Neural progenitor cell (in vitro differentiated cells): ENCODE measurements around the gene LRRC53.

ENCODE experiments used
- EZH2phosphoT487 ChIP-seq: fragments of 200-600 bp; sonication (generic); IDR thresholded peaks from 2 replicates; pipeline ENCODE4 v1.6.1; 2017; ENCODE audit warnings: antibody characterized with exemption
- TF ChIP-seq, protein P1 (sequence below): fragments of 200-600 bp; sonication (generic); IDR thresholded peaks from 2 replicates; pipeline ENCODE4 v1.5.1; 2017; ENCODE audit warnings: antibody characterized with exemption, mild to moderate bottlenecking

DNA sequence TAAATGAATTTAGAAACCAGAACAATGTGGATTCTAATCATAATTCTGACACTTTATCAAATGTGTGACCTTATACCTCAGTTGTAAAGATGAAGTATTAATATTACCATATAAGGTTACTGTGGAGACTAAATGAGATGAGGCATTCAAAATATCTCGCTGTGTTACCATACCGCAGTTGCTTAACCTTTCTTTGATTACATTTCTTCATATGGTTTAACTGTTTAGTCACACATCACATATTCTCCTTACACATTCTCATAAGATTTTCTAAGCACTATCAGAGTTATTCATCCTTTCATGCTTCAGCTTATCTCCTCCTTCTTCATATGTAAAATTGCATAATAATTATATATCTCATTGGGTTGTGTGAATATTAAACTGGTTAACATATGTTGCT, 88.9 kb downstream of the LRRC53 start:
- TF ChIP-seq, protein P1, sequence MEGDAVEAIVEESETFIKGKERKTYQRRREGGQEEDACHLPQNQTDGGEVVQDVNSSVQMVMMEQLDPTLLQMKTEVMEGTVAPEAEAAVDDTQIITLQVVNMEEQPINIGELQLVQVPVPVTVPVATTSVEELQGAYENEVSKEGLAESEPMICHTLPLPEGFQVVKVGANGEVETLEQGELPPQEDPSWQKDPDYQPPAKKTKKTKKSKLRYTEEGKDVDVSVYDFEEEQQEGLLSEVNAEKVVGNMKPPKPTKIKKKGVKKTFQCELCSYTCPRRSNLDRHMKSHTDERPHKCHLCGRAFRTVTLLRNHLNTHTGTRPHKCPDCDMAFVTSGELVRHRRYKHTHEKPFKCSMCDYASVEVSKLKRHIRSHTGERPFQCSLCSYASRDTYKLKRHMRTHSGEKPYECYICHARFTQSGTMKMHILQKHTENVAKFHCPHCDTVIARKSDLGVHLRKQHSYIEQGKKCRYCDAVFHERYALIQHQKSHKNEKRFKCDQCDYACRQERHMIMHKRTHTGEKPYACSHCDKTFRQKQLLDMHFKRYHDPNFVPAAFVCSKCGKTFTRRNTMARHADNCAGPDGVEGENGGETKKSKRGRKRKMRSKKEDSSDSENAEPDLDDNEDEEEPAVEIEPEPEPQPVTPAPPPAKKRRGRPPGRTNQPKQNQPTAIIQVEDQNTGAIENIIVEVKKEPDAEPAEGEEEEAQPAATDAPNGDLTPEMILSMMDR: no peak
- no peak for TF ChIP-seq EZH2phosphoT487
